HepG2 (cell line): ENCODE measurements around the gene BCLAF1. TPM values are rescaled to one million over a fixed set of nuclear protein-coding genes. Genes with fewer than 3 reads are reported as not detected.

ENCODE experiments used
- CENPX ChIP-seq: sonication (generic); formaldehyde crosslinking; IDR thresholded peaks from 2 replicates; pipeline ENCODE4 v1.9.0; 2021; ENCODE audit warnings: mild to moderate bottlenecking, missing genetic modification reagents, moderate library complexity
- MEF2D ChIP-seq: sonication (generic); formaldehyde crosslinking; IDR thresholded peaks from 2 replicates; pipeline ENCODE4 v1.5.1; 2020; ENCODE audit warnings: mild to moderate bottlenecking, missing genetic modification reagents
- NFE2L2 ChIP-seq: fragments of 150-350 bp; IDR thresholded peaks from 2 replicates; pipeline ENCODE4 v1.6.1; 2014; ENCODE audit warnings: low read length
- NKX3-1 ChIP-seq: sonication (generic); formaldehyde crosslinking; IDR thresholded peaks from 2 replicates; pipeline ENCODE4 v1.5.0; 2020; ENCODE audit warnings: missing genetic modification reagents
- PAF1 ChIP-seq: IDR thresholded peaks from 2 replicates; pipeline ENCODE4 v1.6.1; 2016; ENCODE audit warnings: missing genetic modification reagents, missing compliant biosample characterization
- TOE1 ChIP-seq: sonication (generic); formaldehyde crosslinking; IDR thresholded peaks from 2 replicates; pipeline ENCODE4 v1.4.0; 2020; ENCODE audit warnings: mild to moderate bottlenecking, missing genetic modification reagents
- ZBTB8A ChIP-seq: sonication (generic); formaldehyde crosslinking; IDR thresholded peaks from 2 replicates; pipeline ENCODE4 v1.4.0; 2020; ENCODE audit warnings: mild to moderate bottlenecking, low read depth, missing genetic modification reagents, borderline replicate concordance
- ZNF329 ChIP-seq: sonication (generic); formaldehyde crosslinking; IDR thresholded peaks from 2 replicates; pipeline ENCODE4 v1.9.0; 2021; ENCODE audit warnings: low read depth, mild to moderate bottlenecking, missing genetic modification reagents
- ZNF337 ChIP-seq: sonication (generic); formaldehyde crosslinking; IDR thresholded peaks from 2 replicates; pipeline ENCODE4 v1.5.1; 2020; ENCODE audit warnings: missing genetic modification reagents, low read depth, mild to moderate bottlenecking, borderline replicate concordance
- polyA plus RNA-seq, 8 experiments: library from polyadenylated mRNA; depleted of rRNA in 3 of 8; stranded (reverse) in 7 of 8; unstranded in 1 of 8; fragments of >200 nt; fragmentation: Illumina TruSeq in 4 of 8; extraction: Trizol in 4 of 8; gene quantifications; 2 replicates each; pipeline versions ENCODE4 v1.2.1 to v1.2.3, GENCODE V29; 2011 to 2016; ENCODE audit warnings: low read depth in 4 of 8, missing spikeins in 1 of 8, mixed read lengths in 1 of 8; ENCODE audit not compliant: insufficient read depth in 1 of 8
- total RNA-seq, 5 experiments: library from RNA; depleted of rRNA; stranded (reverse); fragments of >200 nt; fragmentation: Illumina TruSeq; extraction: Trizol; gene quantifications; 2 replicates each; pipeline ENCODE4 v1.2.3, GENCODE V29; 2016; ENCODE audit warnings: low read depth in 1 of 5
- TF ChIP-seq, protein P1 (sequence below), 2 experiments: sonication (generic) in 1 of 2; formaldehyde crosslinking in 1 of 2; IDR thresholded peaks; 2 replicates each; pipeline versions ENCODE4 v1.6.1 to v1.9.0; 2014 to 2022; ENCODE audit warnings: antibody characterized with exemption in 1 of 2, borderline replicate concordance in 1 of 2, inconsistent platforms in 1 of 2, low read depth in 1 of 2, missing genetic modification reagents in 1 of 2
- TF ChIP-seq, protein P2 (sequence below): sonication (generic); formaldehyde crosslinking; conservative IDR thresholded peaks from 2 replicates; pipeline ENCODE4 v1.4.0; 2020; ENCODE audit warnings: missing genetic modification reagents
- TF ChIP-seq, protein P3 (sequence below): sonication (generic); formaldehyde crosslinking; IDR thresholded peaks from 2 replicates; pipeline ENCODE4 v1.4.0; 2020; ENCODE audit warnings: missing genetic modification reagents, borderline replicate concordance
- TF ChIP-seq, protein P4 (sequence below): sonication (generic); formaldehyde crosslinking; IDR thresholded peaks from 2 replicates; pipeline ENCODE4 v1.5.1; 2020; ENCODE audit warnings: missing genetic modification reagents, mild to moderate bottlenecking, borderline replicate concordance
- TF ChIP-seq, protein P5 (sequence below): IDR thresholded peaks from 2 replicates; pipeline ENCODE4 v1.6.1; 2016; ENCODE audit warnings: missing compliant biosample characterization, missing genetic modification reagents, borderline replicate concordance

Gene BCLAF1
- total and polyA plus RNA-seq, 2 of the 13 experiments (the other 11 are each of a cell fraction or from before 2014, with no cell fraction given), result 55.3 to 292 TPM

DNA sequence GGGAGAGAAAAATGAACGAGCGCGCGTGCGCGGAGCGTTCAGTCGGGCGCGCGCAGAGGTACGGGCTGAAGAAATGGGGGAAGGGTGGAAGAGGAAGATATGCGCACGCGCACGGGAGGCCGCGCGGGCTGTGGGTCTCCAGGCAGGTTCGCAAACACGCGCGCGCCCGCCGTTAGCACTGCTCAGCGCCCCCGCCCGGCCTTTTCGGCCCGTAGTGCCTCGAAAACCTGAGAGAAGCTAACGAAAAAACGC is 393 bp downstream of the BCLAF1 start (continued):
- TF ChIP-seq, protein P1, sequence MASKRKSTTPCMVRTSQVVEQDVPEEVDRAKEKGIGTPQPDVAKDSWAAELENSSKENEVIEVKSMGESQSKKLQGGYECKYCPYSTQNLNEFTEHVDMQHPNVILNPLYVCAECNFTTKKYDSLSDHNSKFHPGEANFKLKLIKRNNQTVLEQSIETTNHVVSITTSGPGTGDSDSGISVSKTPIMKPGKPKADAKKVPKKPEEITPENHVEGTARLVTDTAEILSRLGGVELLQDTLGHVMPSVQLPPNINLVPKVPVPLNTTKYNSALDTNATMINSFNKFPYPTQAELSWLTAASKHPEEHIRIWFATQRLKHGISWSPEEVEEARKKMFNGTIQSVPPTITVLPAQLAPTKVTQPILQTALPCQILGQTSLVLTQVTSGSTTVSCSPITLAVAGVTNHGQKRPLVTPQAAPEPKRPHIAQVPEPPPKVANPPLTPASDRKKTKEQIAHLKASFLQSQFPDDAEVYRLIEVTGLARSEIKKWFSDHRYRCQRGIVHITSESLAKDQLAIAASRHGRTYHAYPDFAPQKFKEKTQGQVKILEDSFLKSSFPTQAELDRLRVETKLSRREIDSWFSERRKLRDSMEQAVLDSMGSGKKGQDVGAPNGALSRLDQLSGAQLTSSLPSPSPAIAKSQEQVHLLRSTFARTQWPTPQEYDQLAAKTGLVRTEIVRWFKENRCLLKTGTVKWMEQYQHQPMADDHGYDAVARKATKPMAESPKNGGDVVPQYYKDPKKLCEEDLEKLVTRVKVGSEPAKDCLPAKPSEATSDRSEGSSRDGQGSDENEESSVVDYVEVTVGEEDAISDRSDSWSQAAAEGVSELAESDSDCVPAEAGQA (IDR thresholded peaks at IDR 0.05; ENCODE audit: low read depth), result no peak
- TF ChIP-seq, protein P1 (CRISPR knock-in tag; IDR thresholded peaks at IDR 0.05; ENCODE audit: borderline replicate concordance), result 0 out of 2 replicates have a peak, but pooled peaks have one; percentile 20
- TF ChIP-seq ZNF337 (CRISPR knock-in tag), result no peak; the same call in 1 of the 2 replicates
- TF ChIP-seq MEF2D (CRISPR knock-in tag), result no peak
- no peak for TF ChIP-seq NKX3-1 (CRISPR knock-in tag)
- no peak for TF ChIP-seq TOE1 (CRISPR knock-in tag)
- no peak for TF ChIP-seq ZBTB8A
- TF ChIP-seq, protein P2, sequence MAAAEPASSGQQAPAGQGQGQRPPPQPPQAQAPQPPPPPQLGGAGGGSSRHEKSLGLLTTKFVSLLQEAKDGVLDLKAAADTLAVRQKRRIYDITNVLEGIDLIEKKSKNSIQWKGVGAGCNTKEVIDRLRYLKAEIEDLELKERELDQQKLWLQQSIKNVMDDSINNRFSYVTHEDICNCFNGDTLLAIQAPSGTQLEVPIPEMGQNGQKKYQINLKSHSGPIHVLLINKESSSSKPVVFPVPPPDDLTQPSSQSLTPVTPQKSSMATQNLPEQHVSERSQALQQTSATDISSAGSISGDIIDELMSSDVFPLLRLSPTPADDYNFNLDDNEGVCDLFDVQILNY (CRISPR knock-in tag), result no peak; the same call in 1 of the 2 replicates
- TF ChIP-seq, protein P3, sequence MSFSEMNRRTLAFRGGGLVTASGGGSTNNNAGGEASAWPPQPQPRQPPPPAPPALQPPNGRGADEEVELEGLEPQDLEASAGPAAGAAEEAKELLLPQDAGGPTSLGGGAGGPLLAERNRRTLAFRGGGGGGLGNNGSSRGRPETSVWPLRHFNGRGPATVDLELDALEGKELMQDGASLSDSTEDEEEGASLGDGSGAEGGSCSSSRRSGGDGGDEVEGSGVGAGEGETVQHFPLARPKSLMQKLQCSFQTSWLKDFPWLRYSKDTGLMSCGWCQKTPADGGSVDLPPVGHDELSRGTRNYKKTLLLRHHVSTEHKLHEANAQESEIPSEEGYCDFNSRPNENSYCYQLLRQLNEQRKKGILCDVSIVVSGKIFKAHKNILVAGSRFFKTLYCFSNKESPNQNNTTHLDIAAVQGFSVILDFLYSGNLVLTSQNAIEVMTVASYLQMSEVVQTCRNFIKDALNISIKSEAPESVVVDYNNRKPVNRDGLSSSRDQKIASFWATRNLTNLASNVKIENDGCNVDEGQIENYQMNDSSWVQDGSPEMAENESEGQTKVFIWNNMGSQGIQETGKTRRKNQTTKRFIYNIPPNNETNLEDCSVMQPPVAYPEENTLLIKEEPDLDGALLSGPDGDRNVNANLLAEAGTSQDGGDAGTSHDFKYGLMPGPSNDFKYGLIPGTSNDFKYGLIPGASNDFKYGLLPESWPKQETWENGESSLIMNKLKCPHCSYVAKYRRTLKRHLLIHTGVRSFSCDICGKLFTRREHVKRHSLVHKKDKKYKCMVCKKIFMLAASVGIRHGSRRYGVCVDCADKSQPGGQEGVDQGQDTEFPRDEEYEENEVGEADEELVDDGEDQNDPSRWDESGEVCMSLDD, result no peak
- no peak for TF ChIP-seq CENPX (CRISPR knock-in tag)
- TF ChIP-seq, protein P4, sequence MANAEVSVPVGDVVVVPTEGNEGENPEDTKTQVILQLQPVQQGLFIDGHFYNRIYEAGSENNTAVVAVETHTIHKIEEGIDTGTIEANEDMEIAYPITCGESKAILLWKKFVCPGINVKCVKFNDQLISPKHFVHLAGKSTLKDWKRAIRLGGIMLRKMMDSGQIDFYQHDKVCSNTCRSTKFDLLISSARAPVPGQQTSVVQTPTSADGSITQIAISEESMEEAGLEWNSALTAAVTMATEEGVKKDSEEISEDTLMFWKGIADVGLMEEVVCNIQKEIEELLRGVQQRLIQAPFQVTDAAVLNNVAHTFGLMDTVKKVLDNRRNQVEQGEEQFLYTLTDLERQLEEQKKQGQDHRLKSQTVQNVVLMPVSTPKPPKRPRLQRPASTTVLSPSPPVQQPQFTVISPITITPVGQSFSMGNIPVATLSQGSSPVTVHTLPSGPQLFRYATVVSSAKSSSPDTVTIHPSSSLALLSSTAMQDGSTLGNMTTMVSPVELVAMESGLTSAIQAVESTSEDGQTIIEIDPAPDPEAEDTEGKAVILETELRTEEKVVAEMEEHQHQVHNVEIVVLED, result no peak
- 0 out of 2 replicates have a peak, but pooled peaks have one; percentile 47 for TF ChIP-seq ZNF329 (CRISPR knock-in tag)
- TF ChIP-seq NFE2L2, result no peak
- TF ChIP-seq, protein P5, sequence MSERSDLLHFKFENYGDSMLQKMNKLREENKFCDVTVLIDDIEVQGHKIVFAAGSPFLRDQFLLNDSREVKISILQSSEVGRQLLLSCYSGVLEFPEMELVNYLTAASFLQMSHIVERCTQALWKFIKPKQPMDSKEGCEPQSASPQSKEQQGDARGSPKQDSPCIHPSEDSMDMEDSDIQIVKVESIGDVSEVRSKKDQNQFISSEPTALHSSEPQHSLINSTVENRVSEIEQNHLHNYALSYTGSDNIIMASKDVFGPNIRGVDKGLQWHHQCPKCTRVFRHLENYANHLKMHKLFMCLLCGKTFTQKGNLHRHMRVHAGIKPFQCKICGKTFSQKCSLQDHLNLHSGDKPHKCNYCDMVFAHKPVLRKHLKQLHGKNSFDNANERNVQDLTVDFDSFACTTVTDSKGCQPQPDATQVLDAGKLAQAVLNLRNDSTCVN (CRISPR knock-in tag), result no peak
- no peak for TF ChIP-seq PAF1 (CRISPR knock-in tag)
